GM19455 (cell line): ENCODE data around the gene GLB1L3.
A peak's percentile ranks its signal among the peaks of the same experiment; 100 is the strongest.
"Not testable (repeated sequence)": the region's sequence is repeated elsewhere in the genome, so short reads cannot be mapped to it uniquely, and the experiment has no call there.

Experiments
- ATAC-seq: cut with Tn5 transposase; IDR thresholded peaks from one replicate; pipeline ENCODE4 v1.9.1; 2021; ENCODE audit not compliant: unreplicated experiment

GLB1L3 gene

DNA sequence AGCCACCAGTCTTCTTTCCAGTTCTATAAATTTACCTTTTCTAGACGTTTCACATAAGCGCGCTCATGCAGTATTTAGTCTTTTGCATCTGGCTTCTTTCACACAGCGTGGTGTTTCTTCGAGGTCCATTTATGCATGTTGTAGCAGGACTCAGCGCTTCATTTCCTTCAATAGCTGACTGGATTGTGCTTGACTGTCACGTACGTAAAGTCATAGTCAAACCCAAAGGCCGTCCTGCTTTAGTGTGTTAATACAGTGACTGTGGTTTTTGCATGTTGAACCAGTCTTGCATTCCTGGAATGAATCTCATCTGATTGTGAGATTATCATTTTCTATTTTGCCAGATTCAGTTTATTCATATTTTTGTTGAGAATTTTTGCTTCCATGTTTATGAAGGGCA is 18.5 kb downstream of the GLB1L3 start:
- no peak for ATAC-seq

DNA sequence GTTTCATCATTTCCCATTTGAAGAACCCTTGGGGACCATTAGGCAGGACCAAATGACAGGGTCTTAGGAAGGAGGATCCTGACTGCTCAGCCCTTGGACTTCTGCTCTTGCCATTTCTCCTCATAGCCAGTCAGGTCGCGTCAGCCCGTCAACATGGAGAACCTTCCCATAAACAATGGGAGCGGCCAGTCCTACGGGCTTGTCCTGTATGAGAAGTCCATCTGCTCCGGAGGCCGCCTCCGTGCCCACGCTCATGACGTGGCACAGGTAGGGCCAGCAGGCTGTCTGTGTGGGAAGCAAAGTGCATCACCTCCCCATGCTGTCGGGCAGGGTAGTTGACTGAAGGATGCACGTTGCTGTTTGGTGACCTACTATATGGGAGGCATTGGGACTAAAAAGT is 36.0 kb downstream of the GLB1L3 start:
- ATAC-seq = no peak

DNA sequence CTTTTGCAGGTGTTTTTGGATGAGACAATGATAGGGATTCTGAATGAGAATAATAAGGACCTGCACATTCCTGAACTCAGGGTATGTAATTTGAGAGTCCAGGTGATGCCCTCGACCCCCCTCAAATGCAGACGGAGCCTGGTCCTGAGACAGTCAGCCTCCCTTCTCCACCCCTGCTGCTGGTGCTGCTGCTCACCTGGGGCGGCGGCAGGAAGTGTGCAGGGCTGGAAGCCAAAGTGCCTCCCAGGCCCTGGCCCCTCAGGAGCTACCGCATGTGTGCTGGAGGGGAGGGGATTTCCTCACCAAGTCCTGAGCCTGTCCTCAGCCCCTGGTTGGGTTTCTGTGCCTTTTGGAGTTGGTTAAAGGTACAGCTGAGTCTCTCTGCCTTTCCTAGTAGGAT is 36.6 kb downstream of the GLB1L3 start:
- no peak for ATAC-seq

GRCh38 chr11:134313379-134313778 is 37.2 kb downstream of the GLB1L3 start:
- ATAC-seq = no peak

GRCh38 chr11:134313821-134314607 is 37.8 kb downstream of the GLB1L3 start:
- no peak for ATAC-seq

DNA sequence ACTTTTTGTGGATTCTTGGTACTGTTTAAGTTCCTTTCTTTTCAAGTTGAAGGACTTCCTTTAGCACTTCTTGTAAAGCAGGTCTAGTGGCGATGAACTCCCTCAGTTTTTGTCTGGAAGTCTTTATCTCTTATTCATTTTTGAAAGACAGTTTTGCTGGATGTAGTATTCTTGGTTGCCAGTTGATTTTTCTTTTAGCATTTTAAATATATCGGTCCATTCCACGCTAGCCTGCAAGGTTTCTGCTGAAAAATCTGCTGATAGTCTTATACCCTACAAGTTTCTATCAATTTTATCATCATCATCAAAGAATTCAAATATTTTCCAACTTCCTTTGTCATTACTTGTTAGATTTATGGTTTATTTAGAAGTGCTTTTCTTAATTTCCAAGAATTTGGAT is 40.9 kb downstream of the GLB1L3 start:
- no peak for ATAC-seq

- not testable (repeated sequence) for ATAC-seq
Observed at GRCh38 chr11:134321373-134321772, 45.2 kb downstream of the GLB1L3 start.

- ATAC-seq = no peak
Observed at GRCh38 chr11:134322553-134322952, 46.4 kb downstream of the GLB1L3 start.

DNA sequence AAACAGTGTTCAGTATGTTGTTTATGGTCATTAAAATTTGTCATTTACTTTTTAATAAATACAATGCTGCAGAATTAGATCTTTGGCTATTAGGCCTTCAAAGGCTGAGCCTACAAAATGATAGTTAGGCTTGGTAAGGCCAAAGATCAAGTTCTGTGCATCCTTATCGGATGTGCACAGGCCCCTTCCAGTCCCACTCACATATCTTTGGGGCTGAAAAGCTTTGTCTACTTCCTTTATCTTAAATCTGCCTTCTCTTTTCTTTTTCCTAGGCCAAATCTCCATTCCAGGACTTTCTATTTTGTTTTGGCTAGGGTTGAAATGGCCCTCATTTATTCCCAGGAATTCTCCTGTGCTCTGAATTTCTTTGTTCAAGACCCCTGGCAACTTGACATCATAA is 52.3 kb downstream of the GLB1L3 start:
- ATAC-seq = no peak

- no peak for ATAC-seq
Observed at GRCh38 chr11:134330611-134331353, 54.6 kb downstream of the GLB1L3 start.

DNA sequence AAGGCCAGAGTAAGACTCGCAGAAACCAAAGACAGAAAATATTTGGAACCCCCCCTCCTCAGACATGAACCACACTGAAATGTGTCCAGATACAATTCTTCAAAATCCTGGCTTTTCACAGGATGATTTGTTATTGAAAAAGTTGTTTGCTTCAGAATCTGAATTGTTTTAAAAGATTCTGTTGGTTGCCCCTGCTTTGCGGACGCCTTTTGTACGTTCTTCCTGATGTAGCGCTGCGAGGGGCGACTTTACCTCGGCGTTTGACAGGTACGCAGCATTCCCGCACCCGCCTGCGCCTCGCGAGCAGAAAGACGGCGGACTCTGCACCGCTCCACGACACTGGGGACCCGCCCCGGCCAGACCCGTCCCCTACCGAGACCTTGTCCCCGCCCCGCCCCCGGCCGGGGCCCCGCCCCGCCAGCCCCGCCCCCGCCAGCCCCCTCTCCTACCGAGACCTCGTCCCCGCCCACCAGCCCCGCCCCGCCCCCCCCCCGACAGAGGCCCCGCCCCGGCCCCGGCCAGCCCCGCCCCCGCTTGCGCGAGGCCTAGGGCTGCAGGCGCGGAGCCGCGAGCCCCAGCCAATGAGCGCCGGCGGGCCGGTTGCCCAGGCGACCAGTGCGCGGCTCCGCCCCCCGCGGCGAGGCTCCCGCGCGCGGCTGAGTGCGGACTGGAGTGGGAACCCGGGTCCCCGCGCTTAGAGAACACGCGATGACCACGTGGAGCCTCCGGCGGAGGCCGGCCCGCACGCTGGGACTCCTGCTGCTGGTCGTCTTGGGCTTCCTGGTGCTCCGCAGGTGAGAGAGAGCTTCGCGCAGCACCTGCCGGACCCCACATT is 55.4 kb downstream of the GLB1L3 start, which contains the start of gene GLB1L2:
GLB1L2 (plus strand) TSS at position 635 of the 835 bp plus-strand sequence; CDS start at position 709, 74 bp downstream.
- peak; percentile 58 for ATAC-seq

DNA sequence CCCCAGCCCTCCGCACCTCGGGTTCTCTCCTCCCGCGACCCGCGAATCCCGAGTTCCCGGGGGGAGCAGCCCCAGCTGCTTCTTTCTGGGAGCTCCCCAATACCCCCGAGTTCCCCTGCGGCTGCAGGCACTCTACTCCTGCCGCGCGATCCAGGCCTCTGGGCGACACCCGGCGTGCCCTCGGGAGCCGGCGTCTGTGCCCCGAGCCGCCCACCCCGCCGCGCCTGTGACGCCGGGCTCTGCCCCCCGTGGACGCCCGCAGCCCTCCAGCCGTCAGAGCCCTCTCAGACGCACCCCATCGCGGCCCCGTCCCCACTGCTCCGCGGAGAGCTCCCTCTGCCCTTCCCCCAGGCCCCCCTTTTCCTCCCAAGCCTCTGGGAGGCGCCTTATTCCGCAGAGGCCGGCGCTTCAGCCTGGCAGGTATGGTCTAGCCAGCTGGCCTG is 56.0 kb downstream of the GLB1L3 start:
- ATAC-seq = peak; percentile 10

- no peak for ATAC-seq
Observed at GRCh38 chr11:134332782-134333181, 56.6 kb downstream of the GLB1L3 start.

DNA sequence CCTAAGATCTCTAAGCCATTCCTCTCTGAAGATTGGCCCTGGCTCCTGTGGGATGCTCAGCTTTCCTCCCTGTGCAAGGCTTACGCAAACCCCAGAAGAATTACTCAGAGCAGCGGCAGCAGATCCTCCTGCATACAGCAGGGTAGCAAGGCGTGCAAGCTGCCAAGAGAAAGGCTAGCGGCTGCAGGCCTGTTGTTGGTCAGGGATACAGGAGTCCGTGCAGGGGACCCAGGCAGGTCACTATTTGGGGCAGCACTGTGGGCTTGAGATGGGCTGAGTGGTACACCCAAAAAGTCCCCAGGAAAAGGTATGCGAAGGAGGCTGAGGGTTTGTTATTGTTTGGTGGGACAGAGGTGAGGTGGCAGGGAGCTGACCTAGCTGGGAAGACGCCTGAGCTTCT is 57.1 kb downstream of the GLB1L3 start:
- ATAC-seq = no peak

DNA sequence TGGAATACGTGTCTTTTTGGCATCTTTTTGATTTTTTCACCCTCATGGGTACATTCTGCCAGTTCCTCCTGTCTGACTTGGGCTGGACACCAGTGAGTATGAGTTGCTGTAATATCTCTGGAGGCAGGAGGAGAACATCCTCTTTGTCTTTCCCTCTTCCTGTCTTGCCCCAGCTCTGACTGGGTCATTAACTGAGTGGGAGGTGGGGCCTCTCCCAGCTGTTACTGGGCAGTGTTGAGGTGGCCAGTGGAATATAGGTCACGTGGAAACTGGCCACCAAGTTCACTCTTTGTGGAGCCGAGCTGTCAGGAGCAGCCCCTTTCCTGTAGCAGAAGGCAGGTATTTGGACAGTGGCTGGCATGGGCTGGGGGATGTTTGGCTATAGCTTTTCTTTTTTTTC is 57.8 kb downstream of the GLB1L3 start:
- ATAC-seq = no peak

GRCh38 chr11:134334796-134335571 is 58.8 kb downstream of the GLB1L3 start:
- no peak for ATAC-seq

DNA sequence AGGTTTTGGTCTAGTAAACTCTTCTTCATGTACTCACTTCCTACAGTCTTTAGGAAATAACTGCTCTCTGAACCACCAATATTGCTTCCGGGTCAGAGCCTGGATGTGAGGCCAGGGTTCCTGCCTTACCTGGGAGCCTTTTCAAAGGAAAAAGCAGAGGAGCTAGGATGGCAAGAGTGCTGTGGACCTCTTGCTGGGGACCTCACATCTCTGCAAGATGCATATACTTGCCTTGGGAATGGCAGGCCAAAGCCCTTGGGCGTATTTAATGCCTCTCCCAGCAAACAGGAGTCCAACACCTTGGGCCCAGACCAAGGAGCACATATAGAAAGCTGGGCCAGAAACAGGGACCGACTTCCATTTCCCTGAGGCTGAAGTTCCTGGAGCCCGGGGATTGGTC is 60.9 kb downstream of the GLB1L3 start:
- ATAC-seq = no peak

DNA sequence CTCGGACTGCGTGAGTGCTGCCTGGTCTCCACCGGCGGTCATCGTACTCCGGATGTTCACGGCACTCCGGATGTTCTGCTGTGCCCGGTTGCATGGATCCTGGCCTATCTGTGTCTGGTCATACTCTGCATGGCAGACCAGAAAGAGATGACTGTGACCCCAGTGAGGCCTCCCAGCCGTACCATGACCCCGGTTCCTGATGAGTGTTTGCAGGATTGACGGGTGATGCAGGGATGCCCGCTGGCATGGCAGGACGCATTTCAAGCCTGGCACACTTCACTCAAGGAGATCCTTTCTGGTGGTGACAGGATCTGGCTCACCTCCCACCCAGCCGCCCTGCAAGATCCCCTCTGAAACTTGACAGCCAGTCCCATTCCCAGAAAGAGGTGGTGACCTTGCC is 61.9 kb downstream of the GLB1L3 start:
- ATAC-seq = no peak

GRCh38 chr11:134338654-134339053 is 62.5 kb downstream of the GLB1L3 start:
- ATAC-seq = no peak

GRCh38 chr11:134339756-134340155 is 63.6 kb downstream of the GLB1L3 start:
- no peak for ATAC-seq
